Adrenal gland (tissue), 5 donors: ENCODE results near the gene ZNF648.

Source experiments
- POLR2A ChIP-seq, 2 donors: fragments of 450-650 bp; IDR thresholded peaks; one replicate each; pipeline ENCODE4 v1.6.1; 2017; ENCODE audit warnings: antibody characterized with exemption in 2 of 2, mild to moderate bottlenecking in 2 of 2, moderate library complexity in 1 of 2
- TF ChIP-seq, protein P1 (sequence below), 6 experiments: fragments of 450-650 bp in 4 of 6; fragments of 200-600 bp in 2 of 6; sonication (generic) in 1 of 6; IDR thresholded peaks; 1 replicate in 5 of 6; 2 replicates in 1 of 6; pipeline versions ENCODE4 v1.5.1 to v1.8.0; 2016 to 2021; ENCODE audit warnings: antibody characterized with exemption in 6 of 6, mild to moderate bottlenecking in 2 of 6, moderate library complexity in 1 of 6
- donor health status: DM: no; HTN: no; CAD: no.

DNA sequence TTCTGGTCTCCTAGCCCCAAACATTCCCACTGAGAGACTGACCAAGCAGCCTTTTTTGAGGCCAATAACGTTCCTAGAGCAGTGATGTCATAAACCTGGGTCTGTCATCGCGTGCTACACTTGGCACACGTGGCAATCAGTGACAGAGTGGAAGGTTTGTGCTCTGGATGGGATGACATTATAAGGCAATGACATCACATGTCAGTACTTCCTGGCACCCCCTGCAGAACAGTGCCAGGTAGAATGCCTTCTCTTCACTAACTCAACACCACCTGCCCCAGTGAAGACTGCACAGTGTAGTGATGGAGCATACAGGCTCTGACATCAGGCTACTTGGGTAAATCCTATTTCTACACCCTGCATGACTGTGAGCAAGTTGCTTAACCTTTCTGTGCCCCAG is 5.4 kb upstream of the ZNF648 start:
- TF ChIP-seq, protein P1, sequence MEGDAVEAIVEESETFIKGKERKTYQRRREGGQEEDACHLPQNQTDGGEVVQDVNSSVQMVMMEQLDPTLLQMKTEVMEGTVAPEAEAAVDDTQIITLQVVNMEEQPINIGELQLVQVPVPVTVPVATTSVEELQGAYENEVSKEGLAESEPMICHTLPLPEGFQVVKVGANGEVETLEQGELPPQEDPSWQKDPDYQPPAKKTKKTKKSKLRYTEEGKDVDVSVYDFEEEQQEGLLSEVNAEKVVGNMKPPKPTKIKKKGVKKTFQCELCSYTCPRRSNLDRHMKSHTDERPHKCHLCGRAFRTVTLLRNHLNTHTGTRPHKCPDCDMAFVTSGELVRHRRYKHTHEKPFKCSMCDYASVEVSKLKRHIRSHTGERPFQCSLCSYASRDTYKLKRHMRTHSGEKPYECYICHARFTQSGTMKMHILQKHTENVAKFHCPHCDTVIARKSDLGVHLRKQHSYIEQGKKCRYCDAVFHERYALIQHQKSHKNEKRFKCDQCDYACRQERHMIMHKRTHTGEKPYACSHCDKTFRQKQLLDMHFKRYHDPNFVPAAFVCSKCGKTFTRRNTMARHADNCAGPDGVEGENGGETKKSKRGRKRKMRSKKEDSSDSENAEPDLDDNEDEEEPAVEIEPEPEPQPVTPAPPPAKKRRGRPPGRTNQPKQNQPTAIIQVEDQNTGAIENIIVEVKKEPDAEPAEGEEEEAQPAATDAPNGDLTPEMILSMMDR (IDR thresholded peaks at IDR 0.05) = no peak
- no peak for TF ChIP-seq POLR2A (IDR thresholded peaks at IDR 0.05)
